Measurements from ENCODE around the gene CYLD.

CYLD gene

GRCh38 chr16:50847166-50847565 lies 105.3 kb downstream of the CYLD start:
- no peaks in the 10 kb centered on the region for H3K4me1 ChIP-seq
- H3K9me3 ChIP-seq (ENCODE audit: control insufficient read depth, low read length), result no peaks in the 10 kb centered on the region
- no peak overlapping the region for H3K4me2 ChIP-seq (ENCODE audit: low read length)
- TF ChIP-seq CTCF (IDR thresholded peaks at IDR 0.05), result no peak
- H3K4me3 ChIP-seq (ENCODE audit: low read depth, low read length), result no peak overlapping the region
- H3K36me3 ChIP-seq (ENCODE audit: control insufficient read depth, insufficient read depth, low read length), result no peaks in the 10 kb centered on the region
- H3K27me3 ChIP-seq (ENCODE audit: control insufficient read depth, insufficient read depth, low read length), result no peaks in the 10 kb centered on the region
- H2AFZ ChIP-seq, result no peak overlapping the region
- no peak overlapping the region for H3K9ac ChIP-seq
- H3K79me2 ChIP-seq, result no peaks in the 10 kb centered on the region
- H3K27ac ChIP-seq, result no peak overlapping the region

GRCh38 chr16:50848755-50849514 lies 107.0 kb downstream of the CYLD start:
- no peaks in the 10 kb centered on the region for H3K79me2 ChIP-seq
- no peaks in the 10 kb centered on the region for H3K4me1 ChIP-seq
- H3K36me3 ChIP-seq (ENCODE audit: control insufficient read depth, insufficient read depth, low read length), result no peaks in the 10 kb centered on the region
- no peak overlapping the region for H2AFZ ChIP-seq
- no peak overlapping the region for H3K9ac ChIP-seq
- no peak overlapping the region for H3K4me2 ChIP-seq (ENCODE audit: low read length)
- no peak overlapping the region for H3K27ac ChIP-seq
- TF ChIP-seq CTCF (IDR thresholded peaks at IDR 0.05), result no peak
- H3K9me3 ChIP-seq (ENCODE audit: control insufficient read depth, low read length), result no peaks in the 10 kb centered on the region
- no peaks in the 10 kb centered on the region for H3K27me3 ChIP-seq (ENCODE audit: control insufficient read depth, insufficient read depth, low read length)
- H3K4me3 ChIP-seq (ENCODE audit: low read depth, low read length), result no peak overlapping the region

Measured in parathyroid adenoma (tissue), 2 donors.